ENCODE results near the gene IFNA8.

- TF ChIP-seq CTCF (IDR thresholded peaks at IDR 0.05) (peak in 1 of 7 experiments; percentile 5), POLR2A (IDR thresholded peaks at IDR 0.05) (no peak)
Measured at GRCh38 chr9:21413624-21414023, 4.7 kb downstream of the IFNA8 start.

Data from body of pancreas (tissue), 4 donors.